K562 (cell line): Measurements from ENCODE around the gene SNX17. TPM values are rescaled to one million over a fixed set of nuclear protein-coding genes. Genes with fewer than 3 reads are reported as not detected.

Source experiments
- BRD4 ChIP-seq: fragments of 200-600 bp; sonication (generic); IDR thresholded peaks from 2 replicates; pipeline ENCODE4 v1.6.1; 2017; ENCODE audit warnings: inconsistent platforms
- CBX2 ChIP-seq: fragments of 200-600 bp; sonication (generic); IDR thresholded peaks from one replicate; pipeline ENCODE4 v1.6.1; 2012; ENCODE audit warnings: mild to moderate bottlenecking, low read length, inconsistent platforms; ENCODE audit not compliant: insufficient read depth, poor library complexity, severe bottlenecking
- CXXC5 ChIP-seq: fragments of 250-450 bp; sonication (Bioruptor Pico); IDR thresholded peaks from 2 replicates; pipeline ENCODE4 v1.8.0; 2022; ENCODE audit warnings: inconsistent platforms, mild to moderate bottlenecking, moderate library complexity
- DMBX1 ChIP-seq: fragments of 250-450 bp; sonication (Bioruptor Pico); IDR thresholded peaks from 2 replicates; pipeline ENCODE4 v1.8.0; 2022; ENCODE audit warnings: inconsistent platforms, mild to moderate bottlenecking, moderate library complexity, borderline replicate concordance
- DPF2 ChIP-seq: fragments of 450-650 bp; IDR thresholded peaks from 2 replicates; pipeline ENCODE4 v1.6.1; 2016
- POLR3G ChIP-seq: IDR thresholded peaks from 2 replicates; pipeline ENCODE4 v1.6.1; 2011; ENCODE audit not compliant: insufficient read length, insufficient replicate concordance; ENCODE audit errors: extremely low read depth
- PTBP1 ChIP-seq: fragments of 200-400 bp; formaldehyde crosslinking; IDR thresholded peaks from 2 replicates; pipeline ENCODE4 v1.6.1; 2017; ENCODE audit warnings: low read depth, low read length
- PYGO2 ChIP-seq: fragments of 450-650 bp; IDR thresholded peaks from 2 replicates; pipeline ENCODE4 v1.6.1; 2016; ENCODE audit warnings: mild to moderate bottlenecking, missing genetic modification characterization, moderate library complexity, missing compliant biosample characterization
- RBM34 ChIP-seq: fragments of 200-400 bp; formaldehyde crosslinking; IDR thresholded peaks from 2 replicates; pipeline ENCODE4 v1.6.1; 2018; ENCODE audit warnings: low read length, borderline replicate concordance; ENCODE audit not compliant: insufficient read depth
- SMARCC2 ChIP-seq: fragments of 450-650 bp; IDR thresholded peaks from 2 replicates; pipeline ENCODE4 v1.6.1; 2017; ENCODE audit warnings: antibody characterized with exemption, moderate library complexity, mild to moderate bottlenecking, low read depth
- STAG1 ChIP-seq: sonication (generic); formaldehyde crosslinking; IDR thresholded peaks from 2 replicates; pipeline ENCODE4 v1.5.0; 2020; ENCODE audit warnings: missing genetic modification reagents, borderline replicate concordance
- TCFL5 ChIP-seq: fragments of 250-450 bp; sonication (Bioruptor Pico); conservative IDR thresholded peaks from 2 replicates; pipeline ENCODE4 v1.6.1; 2021; ENCODE audit warnings: mild to moderate bottlenecking, moderate library complexity, matching md5 sums
- ZKSCAN1 ChIP-seq: fragments of 150-350 bp; IDR thresholded peaks from 2 replicates; pipeline ENCODE4 v1.6.1; 2016; ENCODE audit warnings: low read depth, low read length
- ZNF184 ChIP-seq: sonication (generic); formaldehyde crosslinking; IDR thresholded peaks from 2 replicates; pipeline ENCODE4 v1.5.0; 2020; ENCODE audit warnings: missing genetic modification reagents
- ZNF239 ChIP-seq: fragments of 250-450 bp; sonication (Bioruptor Pico); IDR thresholded peaks from 2 replicates; pipeline ENCODE4 v1.4.0; 2020; ENCODE audit warnings: mild to moderate bottlenecking
- ZNF57 ChIP-seq: fragments of 450-650 bp; formaldehyde crosslinking; IDR thresholded peaks from 2 replicates; pipeline ENCODE4 v1.4.0; 2020; ENCODE audit warnings: mild to moderate bottlenecking, moderate library complexity
- ZNF696 ChIP-seq: fragments of 250-450 bp; sonication (Bioruptor Pico); conservative IDR thresholded peaks from 2 replicates; pipeline ENCODE4 v1.4.0; 2020; ENCODE audit warnings: mild to moderate bottlenecking, moderate library complexity
- polyA plus RNA-seq, 8 experiments: library from polyadenylated mRNA; depleted of rRNA in 4 of 8; stranded (reverse) in 5 of 8; unstranded in 3 of 8; fragments of >200 nt; fragmentation: Nextera tagmentation in 2 of 8; fragmentation: Illumina TruSeq in 1 of 8; extraction: Ambion mirVana in 2 of 8; extraction: Trizol in 1 of 8; gene quantifications; 2 replicates each; pipeline versions ENCODE4 v1.2.1 to v1.2.3, GENCODE V29; 2011 to 2014; ENCODE audit warnings: inconsistent platforms in 1 of 8, missing spikeins in 1 of 8
- total RNA-seq, 7 experiments: library from RNA; depleted of rRNA in 6 of 7; stranded (reverse); fragments of >200 nt in 6 of 7; fragmentation: Illumina TruSeq in 2 of 7; extraction: Trizol in 2 of 7; gene quantifications; 2 replicates each; pipeline versions ENCODE4 v1.2.1 to v1.2.3, GENCODE V29; 2011 to 2021; ENCODE audit warnings: low replicate concordance in 1 of 7
- TF ChIP-seq, protein P1 (sequence below): sonication (generic); formaldehyde crosslinking; IDR thresholded peaks from 2 replicates; pipeline ENCODE4 v1.8.1; 2023; ENCODE audit warnings: missing genetic modification reagents, mild to moderate bottlenecking, borderline replicate concordance
- TF ChIP-seq, protein P2 (sequence below): sonication (generic); formaldehyde crosslinking; IDR thresholded peaks from 2 replicates; pipeline ENCODE4 v1.8.1; 2023; ENCODE audit warnings: mild to moderate bottlenecking, missing genetic modification reagents, moderate library complexity

Gene SNX17
- total and polyA plus RNA-seq, 9 of the 15 experiments (the other 6 are each of a cell fraction or from before 2014, with no cell fraction given): 3.0 to 75.7 (median 54.6) TPM

DNA sequence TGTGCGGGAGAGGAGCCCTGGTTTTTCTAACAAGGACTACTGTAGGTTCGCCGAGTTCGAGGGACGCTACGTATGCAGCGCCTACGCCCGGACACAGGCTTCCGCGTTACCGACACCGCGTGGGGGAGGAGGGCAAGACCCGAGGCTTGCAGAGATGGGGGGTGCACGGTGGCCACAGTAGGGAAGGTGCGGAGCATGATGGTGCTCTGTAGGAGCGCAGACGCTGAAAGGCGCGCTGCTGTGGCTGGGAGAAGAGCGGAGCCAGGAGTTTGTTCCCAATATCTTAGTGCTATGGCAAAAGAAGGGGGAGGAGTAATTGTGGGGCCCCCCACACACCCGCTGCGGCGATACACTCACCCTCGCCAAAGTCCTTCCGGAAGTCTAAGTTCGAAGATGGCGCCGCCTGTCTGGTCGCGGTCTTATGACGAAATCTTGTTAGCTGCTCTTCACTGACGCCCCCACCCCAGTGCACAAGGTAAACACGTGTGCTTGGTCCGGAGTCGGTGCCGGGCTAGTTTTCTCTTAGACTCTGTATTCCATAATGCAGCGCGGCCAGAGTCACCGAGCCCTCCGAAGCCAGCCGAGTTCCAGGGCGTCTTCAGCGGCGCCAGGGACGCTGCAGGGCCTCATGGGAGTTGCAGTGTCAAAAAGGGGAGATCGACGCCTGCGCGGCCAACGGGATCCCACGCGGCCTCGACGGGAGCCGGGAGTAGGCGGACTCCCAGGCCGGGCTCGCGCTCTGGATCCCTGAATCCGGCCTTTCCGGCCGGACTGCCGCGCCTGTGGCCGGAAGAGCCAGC lies 13.8 kb upstream of the SNX17 start, which contains the start of gene GTF3C2 (continued):
- TF ChIP-seq CXXC5 (CRISPR knock-in tag) (peak; percentile 80), CBX2 (no peak), STAG1 (CRISPR knock-in tag) (no peak), PTBP1 (no peak), ZNF696 (CRISPR knock-in tag) (no peak), TCFL5 (CRISPR knock-in tag) (no peak), SMARCC2 (no peak), ZNF184 (CRISPR knock-in tag) (no peak), ZNF57 (no peak), PYGO2 (tag) (no peak), DPF2 (no peak), DMBX1 (CRISPR knock-in tag) (no peak), ZNF239 (CRISPR knock-in tag) (no peak), ZKSCAN1 (no peak), BRD4 (peak; percentile 30; the same call in 1 of the 2 replicates), RBM34 (no peak), POLR3G (no peak)
- TF ChIP-seq, protein P1, sequence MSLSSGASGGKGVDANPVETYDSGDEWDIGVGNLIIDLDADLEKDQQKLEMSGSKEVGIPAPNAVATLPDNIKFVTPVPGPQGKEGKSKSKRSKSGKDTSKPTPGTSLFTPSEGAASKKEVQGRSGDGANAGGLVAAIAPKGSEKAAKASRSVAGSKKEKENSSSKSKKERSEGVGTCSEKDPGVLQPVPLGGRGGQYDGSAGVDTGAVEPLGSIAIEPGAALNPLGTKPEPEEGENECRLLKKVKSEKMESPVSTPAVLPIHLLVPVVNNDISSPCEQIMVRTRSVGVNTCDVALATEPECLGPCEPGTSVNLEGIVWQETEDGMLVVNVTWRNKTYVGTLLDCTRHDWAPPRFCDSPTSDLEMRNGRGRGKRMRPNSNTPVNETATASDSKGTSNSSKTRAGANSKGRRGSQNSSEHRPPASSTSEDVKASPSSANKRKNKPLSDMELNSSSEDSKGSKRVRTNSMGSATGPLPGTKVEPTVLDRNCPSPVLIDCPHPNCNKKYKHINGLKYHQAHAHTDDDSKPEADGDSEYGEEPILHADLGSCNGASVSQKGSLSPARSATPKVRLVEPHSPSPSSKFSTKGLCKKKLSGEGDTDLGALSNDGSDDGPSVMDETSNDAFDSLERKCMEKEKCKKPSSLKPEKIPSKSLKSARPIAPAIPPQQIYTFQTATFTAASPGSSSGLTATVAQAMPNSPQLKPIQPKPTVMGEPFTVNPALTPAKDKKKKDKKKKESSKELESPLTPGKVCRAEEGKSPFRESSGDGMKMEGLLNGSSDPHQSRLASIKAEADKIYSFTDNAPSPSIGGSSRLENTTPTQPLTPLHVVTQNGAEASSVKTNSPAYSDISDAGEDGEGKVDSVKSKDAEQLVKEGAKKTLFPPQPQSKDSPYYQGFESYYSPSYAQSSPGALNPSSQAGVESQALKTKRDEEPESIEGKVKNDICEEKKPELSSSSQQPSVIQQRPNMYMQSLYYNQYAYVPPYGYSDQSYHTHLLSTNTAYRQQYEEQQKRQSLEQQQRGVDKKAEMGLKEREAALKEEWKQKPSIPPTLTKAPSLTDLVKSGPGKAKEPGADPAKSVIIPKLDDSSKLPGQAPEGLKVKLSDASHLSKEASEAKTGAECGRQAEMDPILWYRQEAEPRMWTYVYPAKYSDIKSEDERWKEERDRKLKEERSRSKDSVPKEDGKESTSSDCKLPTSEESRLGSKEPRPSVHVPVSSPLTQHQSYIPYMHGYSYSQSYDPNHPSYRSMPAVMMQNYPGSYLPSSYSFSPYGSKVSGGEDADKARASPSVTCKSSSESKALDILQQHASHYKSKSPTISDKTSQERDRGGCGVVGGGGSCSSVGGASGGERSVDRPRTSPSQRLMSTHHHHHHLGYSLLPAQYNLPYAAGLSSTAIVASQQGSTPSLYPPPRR (CRISPR knock-in tag): 0 out of 2 replicates have a peak, but pooled peaks have one; percentile 16
- TF ChIP-seq, protein P2, sequence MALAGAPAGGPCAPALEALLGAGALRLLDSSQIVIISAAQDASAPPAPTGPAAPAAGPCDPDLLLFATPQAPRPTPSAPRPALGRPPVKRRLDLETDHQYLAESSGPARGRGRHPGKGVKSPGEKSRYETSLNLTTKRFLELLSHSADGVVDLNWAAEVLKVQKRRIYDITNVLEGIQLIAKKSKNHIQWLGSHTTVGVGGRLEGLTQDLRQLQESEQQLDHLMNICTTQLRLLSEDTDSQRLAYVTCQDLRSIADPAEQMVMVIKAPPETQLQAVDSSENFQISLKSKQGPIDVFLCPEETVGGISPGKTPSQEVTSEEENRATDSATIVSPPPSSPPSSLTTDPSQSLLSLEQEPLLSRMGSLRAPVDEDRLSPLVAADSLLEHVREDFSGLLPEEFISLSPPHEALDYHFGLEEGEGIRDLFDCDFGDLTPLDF (CRISPR knock-in tag): no peak; the same call in 1 of the 2 replicates
